AG04450 (cell line): ENCODE measurements around the gene CCDC80. TPM values are rescaled to one million over a fixed set of nuclear protein-coding genes. Genes with fewer than 3 reads are reported as not detected.

Experiments used
- CTCF ChIA-PET: fragments of 300-600, 350-600 bp; formaldehyde crosslinking; extraction: SDS; loops from one replicate; lab custom pipeline; 2022; ENCODE audit warnings: antibody characterized with exemption, inconsistent platforms; lab: Charles Lee
- POLR2A ChIA-PET: fragments of 350-600 bp; formaldehyde crosslinking; extraction: SDS; loops from one replicate; lab custom pipeline; 2021; ENCODE audit warnings: antibody characterized with exemption, inconsistent platforms; lab: Yijun Ruan, JAX
- DNase-seq: peaks from one replicate; pipeline ENCODE4 v3.0.0-alpha.2; 2011; ENCODE audit warnings: low read depth, low spot score
- H3K27ac ChIP-seq: one replicate; pipeline ENCODE4 v1.5.1; 2012; ENCODE audit warnings: low read depth, low read length, control low read depth
- H3K27me3 ChIP-seq: one replicate; pipeline ENCODE4 v1.6.0; 2012; ENCODE audit warnings: low read length; ENCODE audit not compliant: control insufficient read depth, insufficient read depth
- H3K4me3 ChIP-seq: 2 replicates; pipeline ENCODE4 v1.5.1; 2011; ENCODE audit warnings: mild to moderate bottlenecking, low read depth, low read length, control low read depth
- H3K9me3 ChIP-seq: 2 replicates; pipeline ENCODE4 v1.5.1; 2012; ENCODE audit warnings: low read length; ENCODE audit not compliant: control insufficient read depth, insufficient read depth
- CTCF ChIP-seq: IDR thresholded peaks from 2 replicates; pipeline ENCODE4 v1.5.1; 2011; ENCODE audit warnings: low read depth, low read length, control low read depth, inconsistent platforms
- polyA plus RNA-seq: library from polyadenylated mRNA; depleted of rRNA; stranded (reverse); fragments of >200 nt; gene quantifications from 2 replicates; pipeline ENCODE4 v1.2.3, GENCODE V29; 2011

The CCDC80 gene
- polyA plus RNA-seq, 1 experiment, result 202 TPM

DNA sequence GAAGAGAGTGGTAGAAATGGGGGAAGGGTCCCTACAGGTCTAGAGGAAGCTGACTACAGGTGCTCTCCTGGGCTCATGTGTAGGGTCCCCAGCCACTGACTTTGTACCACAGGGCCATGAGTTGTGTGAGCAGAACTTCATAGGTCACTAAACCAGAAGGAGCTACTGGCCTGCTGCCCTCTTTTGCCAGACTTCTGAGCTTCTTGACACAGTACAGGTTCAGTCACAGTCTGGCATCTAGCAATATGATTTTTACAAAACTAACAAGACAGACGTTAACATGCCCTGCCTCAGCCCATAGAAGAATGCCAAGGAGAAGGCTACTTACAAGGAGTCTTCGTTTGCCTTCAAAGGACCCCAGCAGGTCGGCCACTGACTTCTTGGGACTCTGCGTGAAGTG lies 3.2 kb downstream of the CCDC80 start:
- CTCF ChIA-PET, result interaction anchor here (1.5 to 2.5 kb wide), 6 partner anchors 10 to 526 kb away, joined by 4 to 13 read pairs (median 6); no protein-coding TSS in a partner anchor
- peaks cover 9% of the 10 kb centered on the region; the same call in 1 of the 2 replicates for H3K9me3 ChIP-seq
- POLR2A ChIA-PET, result interaction anchor here (0.7 to 1.6 kb wide), 2 partner anchors 16 to 177 kb away, joined by 4 read pairs; no protein-coding TSS in a partner anchor
- H3K27ac ChIP-seq, result peak overlapping the region; percentile 55
- TF ChIP-seq CTCF, result no peak
- no peaks in the 10 kb centered on the region for H3K27me3 ChIP-seq
- peak overlapping the region; percentile 85 for H3K4me3 ChIP-seq
- no peak for DNase-seq

- POLR2A ChIA-PET, result interaction anchor here (0.9 to 1.0 kb wide), 4 partner anchors 11 to 53 kb away, joined by 3 to 6 read pairs (median 4); no protein-coding TSS in a partner anchor
- peak; percentile 90 for DNase-seq
Observed at GRCh38 chr3:112635674-112636073, 5.3 kb downstream of the CCDC80 start.

DNA sequence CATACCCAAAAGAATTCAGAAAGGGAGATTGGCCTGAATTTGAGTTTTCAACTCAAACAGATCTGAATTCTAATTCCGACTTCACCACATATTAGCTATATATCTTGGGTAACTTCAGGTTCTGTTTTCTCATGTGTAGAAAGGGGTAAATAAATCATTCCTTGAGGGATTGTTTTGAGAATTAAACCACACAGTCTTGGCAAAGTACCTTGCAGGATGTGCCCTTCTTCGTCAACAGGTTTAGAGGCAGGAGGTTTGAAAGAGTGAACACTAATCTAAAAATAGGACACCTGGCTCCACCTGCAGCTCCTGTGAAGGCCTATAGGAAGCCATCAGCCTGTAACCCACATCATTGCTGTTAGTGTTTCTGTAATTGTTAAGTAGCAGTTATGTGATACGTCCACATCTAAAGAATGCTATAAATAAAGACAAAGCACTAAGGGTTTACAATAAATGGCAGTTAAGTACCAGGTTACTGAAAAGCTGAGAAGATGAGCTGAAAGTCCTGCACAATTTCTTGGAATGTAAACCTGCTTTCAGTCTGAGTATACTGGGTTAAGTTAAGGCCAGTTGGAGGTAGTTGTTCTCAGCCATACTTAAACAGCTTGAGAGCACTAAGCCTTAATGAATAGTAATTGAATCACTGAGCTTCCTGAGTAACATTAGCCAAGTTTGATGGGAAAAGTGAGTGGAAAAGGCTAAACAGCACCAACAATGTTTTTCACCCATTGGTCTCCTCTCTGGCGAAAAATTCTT lies 6.0 kb downstream of the CCDC80 start:
- CTCF ChIA-PET, result interaction anchor here (0.7 to 4.1 kb wide), 5 partner anchors 53 to 366 kb away, joined by 3 to 31 read pairs (median 5); no protein-coding TSS in a partner anchor
- peaks cover 9% of the 10 kb centered on the region; the same call in 1 of the 2 replicates for H3K9me3 ChIP-seq
- no peak for DNase-seq
- POLR2A ChIA-PET, result interaction anchor here (0.9 to 1.0 kb wide), 3 partner anchors 12 to 53 kb away, joined by 3 to 6 read pairs (median 4); no protein-coding TSS in a partner anchor
- no peaks in the 10 kb centered on the region for H3K27me3 ChIP-seq
- H3K4me3 ChIP-seq, result peak overlapping the region; percentile 85
- H3K27ac ChIP-seq, result peak overlapping the region; percentile 80
- TF ChIP-seq CTCF, result no peak

More at GRCh38 chr3:112635674-112636073, 5.3 kb downstream of the CCDC80 start:
- H3K27me3 ChIP-seq, result no peaks in the 10 kb centered on the region
- peak overlapping the region; percentile 85 for H3K4me3 ChIP-seq
- peak; percentile 27; the same call in 1 of the 2 replicates for TF ChIP-seq CTCF
- CTCF ChIA-PET, result interaction anchor here (0.7 to 4.1 kb wide), 5 partner anchors 53 to 365 kb away, joined by 3 to 31 read pairs (median 5); no protein-coding TSS in a partner anchor
- H3K27ac ChIP-seq, result peak overlapping the region; percentile 91
- H3K9me3 ChIP-seq, result peaks cover 9% of the 10 kb centered on the region; the same call in 1 of the 2 replicates

DNA sequence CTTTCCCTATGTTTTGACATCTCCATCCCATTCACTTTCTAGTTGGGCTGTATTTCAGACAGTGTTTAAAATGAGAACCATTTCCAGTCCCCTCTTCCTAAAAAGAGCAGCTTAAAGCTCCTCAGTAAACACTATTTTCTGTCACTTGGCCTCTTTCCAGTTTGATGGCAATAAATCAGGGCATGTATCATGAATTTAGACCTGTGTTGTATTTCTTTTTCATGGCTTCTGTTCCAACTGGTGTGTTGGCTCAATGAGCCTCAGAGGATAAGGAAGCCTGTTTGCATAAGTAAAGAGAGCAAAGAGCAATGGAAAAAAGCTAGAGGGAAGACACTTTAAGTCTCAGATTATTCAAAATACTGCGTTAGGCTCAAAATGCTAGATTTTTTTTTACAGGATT lies 7.2 kb downstream of the CCDC80 start:
- DNase-seq, result no peak
- CTCF ChIA-PET, result interaction anchor here (0.5 to 4.1 kb wide), 4 partner anchors 8 to 101 kb away, joined by 3 to 31 read pairs (median 4); no protein-coding TSS in a partner anchor
- Histone ChIP-seq H3K4me3 (peak overlapping the region; percentile 38), H3K9me3 (peaks cover 3% of the 10 kb centered on the region; the same call in 1 of the 2 replicates), H3K27me3 (no peaks in the 10 kb centered on the region), H3K27ac (no peak overlapping the region)
- POLR2A ChIA-PET, result no interaction called here
- no peak for TF ChIP-seq CTCF
